Stimulated activated naive CD8-positive, alpha-beta T cell treated with anti-CD3 and anti-CD28 coated beads, Interleukin-15, amount 100 ng/mL, for 72 hours (primary cell): ENCODE data around the gene C1orf87.

Experiments used
- ATAC-seq: fragments of 150-1000 bp; cut with Tn5 transposase; 2 replicates; pipeline ENCODE4 v1.10.0; 2021; ENCODE audit warnings: mild to moderate bottlenecking, moderate library complexity
- DNase-seq, 2 donors: peaks; one replicate each; pipeline ENCODE4 v3.0.0; 2021 to 2022
- H3K27ac Mint-ChIP-seq, 2 donors: one replicate each; pipeline ENCODE4 v1.8.0; 2022; ENCODE audit warnings: mild to moderate bottlenecking in 2 of 2, mixed read lengths in 2 of 2, moderate library complexity in 2 of 2
- H3K27me3 Mint-ChIP-seq: one replicate; pipeline ENCODE4 v1.8.0; 2022; ENCODE audit warnings: mixed read lengths
- H3K4me1 Mint-ChIP-seq: one replicate; pipeline ENCODE4 v1.8.0; 2022; ENCODE audit warnings: mild to moderate bottlenecking, mixed read lengths
- H3K4me3 Mint-ChIP-seq, 2 donors: one replicate each; pipeline ENCODE4 v1.8.0; 2022; ENCODE audit warnings: mild to moderate bottlenecking in 2 of 2, mixed read lengths in 2 of 2, moderate library complexity in 1 of 2
- H3K9me3 Mint-ChIP-seq, 2 donors: one replicate each; pipeline ENCODE4 v1.8.0; 2022; ENCODE audit warnings: mixed read lengths in 2 of 2

The C1orf87 gene, protein sequence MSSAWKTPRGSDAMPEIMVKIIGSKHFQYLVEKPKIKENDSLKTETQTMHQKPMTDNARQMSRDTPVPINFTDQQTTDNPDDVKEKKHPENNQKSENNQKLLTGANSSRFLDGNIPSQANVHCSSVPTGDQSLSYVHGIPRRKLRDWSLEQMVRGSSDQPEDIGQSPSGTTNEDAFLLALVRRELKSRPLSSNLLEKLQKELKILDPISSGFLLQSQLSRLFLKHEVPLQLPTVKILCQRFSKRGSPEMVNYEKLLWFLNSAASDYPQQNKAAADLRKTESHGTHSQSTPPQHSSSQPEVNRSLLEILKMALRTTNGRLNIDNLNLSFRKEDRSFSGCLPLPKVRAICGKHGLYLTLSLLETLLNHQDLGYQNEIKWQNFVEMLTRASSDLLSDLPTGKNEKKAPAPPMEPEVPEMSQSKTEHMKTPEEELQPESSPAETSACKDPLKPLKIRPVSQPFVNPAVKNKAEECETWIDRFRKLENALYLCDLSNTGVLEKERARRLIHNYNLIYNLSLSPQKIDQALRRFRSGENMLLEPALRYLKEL

DNA sequence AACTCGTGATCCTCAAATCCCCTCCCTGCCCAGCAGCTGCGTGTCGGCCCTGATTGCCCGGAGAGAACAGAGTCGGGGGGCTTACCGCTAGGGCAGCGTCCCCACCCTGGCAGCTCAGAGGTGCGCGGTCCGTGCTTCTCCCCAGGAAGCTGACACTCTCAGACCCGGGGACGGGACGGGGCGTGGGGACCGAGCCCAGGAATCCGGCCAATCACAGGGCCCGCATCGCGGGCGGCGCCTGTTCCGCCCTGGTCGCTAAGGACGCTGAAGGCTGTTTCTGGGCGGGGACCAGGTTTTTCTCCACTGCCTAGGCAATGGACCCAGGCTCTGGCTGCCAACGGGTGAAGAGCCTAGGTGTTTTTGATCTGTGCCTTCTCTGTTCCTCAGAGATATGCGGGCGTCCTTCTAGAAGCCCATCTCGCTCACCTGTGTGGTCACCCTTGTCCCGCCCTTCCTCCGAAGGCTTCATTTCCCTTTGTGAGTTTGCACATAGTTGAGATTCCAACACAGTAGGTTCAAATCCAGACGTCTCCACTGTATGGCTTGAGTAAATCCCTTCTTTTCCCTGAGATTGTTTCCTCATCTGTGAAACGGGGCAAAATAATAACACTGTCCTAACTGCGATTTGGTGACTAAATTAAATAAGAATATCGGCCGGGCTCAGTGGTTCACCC is at the start of gene C1orf87:
Gene C1orf87 (minus strand): TSS at position 166 of the 674 bp plus-strand sequence. CDS start 1,127 bp downstream, outside the sequence.
- ATAC-seq = no peak
- no peaks in the 10 kb centered on the region for H3K4me1 Mint-ChIP-seq
- peaks cover 65% of the 10 kb centered on the region for H3K27me3 Mint-ChIP-seq
- H3K4me3 Mint-ChIP-seq = no peak within 1 kb of the TSS
- H3K27ac Mint-ChIP-seq = no peak within 1 kb of the TSS
- H3K9me3 Mint-ChIP-seq = no peaks in the 10 kb centered on the region
- no peak for DNase-seq

DNA sequence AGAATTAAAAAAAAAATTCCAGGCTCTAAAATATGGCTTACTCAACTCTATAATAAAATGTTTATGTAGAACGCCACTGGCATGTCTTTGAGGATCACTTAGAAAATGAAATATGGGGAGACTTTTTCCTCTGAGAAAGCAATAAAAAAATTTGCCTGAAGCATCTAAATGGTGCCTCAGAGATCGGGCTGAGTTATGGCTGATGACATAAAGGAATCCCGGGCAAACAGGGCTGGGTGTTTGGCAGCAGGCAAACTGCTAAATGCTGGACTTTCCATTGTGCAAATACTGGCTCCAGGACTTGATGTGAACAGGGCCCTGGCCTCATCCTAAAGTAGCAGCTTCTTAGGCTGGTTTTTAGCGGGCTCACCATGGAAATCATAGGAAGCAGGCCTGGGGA is 44.5 kb upstream of the C1orf87 start:
- no peak for DNase-seq
- H3K27me3 Mint-ChIP-seq = no peaks in the 10 kb centered on the region
- H3K27ac Mint-ChIP-seq = no peak overlapping the region
- H3K9me3 Mint-ChIP-seq = no peaks in the 10 kb centered on the region
- H3K4me1 Mint-ChIP-seq = no peaks in the 10 kb centered on the region
- no peak overlapping the region for H3K4me3 Mint-ChIP-seq
- no peak for ATAC-seq

DNA sequence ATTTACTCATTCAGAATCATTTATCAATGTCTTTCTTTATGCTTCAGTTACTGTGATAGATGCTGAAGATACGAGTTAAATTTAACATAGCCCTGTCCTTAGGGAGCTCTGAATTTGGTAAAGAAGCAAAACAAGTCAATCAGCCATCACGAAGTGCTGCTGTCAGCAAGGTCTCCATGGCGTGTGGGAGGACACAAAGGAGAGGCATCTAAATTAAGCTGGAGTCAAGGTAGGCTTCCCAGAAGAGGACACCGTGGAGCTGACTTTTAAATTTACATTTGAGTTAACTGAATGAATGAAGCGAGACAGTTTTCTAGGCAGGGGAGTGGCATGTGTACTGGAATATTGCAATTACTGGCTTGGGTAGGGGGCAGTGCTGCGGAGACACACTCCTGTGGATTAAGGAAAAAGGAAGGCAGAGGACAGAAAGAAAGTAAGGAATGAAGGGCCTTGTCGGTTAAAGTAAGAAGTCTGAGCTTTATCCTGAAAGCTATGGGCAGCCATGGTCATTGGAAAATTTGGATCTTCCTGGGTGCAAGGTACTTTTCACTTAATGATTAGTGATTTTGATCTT is 41.3 kb upstream of the C1orf87 start:
- DNase-seq = no peak
- ATAC-seq = no peak

DNA sequence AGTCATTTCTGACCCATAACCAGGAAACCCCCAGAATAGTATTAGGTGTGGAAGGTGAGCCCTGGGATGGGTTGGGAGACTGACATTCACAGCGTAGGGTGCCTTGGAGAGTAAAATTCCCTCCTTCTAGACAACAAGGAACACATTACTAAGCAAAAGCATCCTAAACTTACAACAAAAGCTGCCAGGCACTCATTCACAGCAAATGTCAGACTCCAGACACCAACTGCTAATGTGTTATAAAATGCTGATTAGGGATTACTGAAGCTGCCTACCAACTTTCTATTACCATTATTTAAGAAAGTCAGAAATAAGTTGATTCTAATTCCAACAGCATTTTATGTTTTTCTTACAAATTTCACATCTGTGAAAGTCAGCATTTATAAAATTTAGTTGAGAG is 40.0 kb upstream of the C1orf87 start:
- no peaks in the 10 kb centered on the region for H3K27me3 Mint-ChIP-seq
- H3K27ac Mint-ChIP-seq = no peak overlapping the region
- DNase-seq (no peak), ATAC-seq (no peak)
- no peaks in the 10 kb centered on the region for H3K9me3 Mint-ChIP-seq
- no peak overlapping the region for H3K4me3 Mint-ChIP-seq
- no peaks in the 10 kb centered on the region for H3K4me1 Mint-ChIP-seq

More for the DNA sequence above, 41.3 kb upstream of the C1orf87 start:
- Mint-ChIP-seq H3K27ac (no peak overlapping the region), H3K4me1 (no peaks in the 10 kb centered on the region), H3K27me3 (no peaks in the 10 kb centered on the region), H3K9me3 (no peaks in the 10 kb centered on the region), H3K4me3 (no peak overlapping the region)

DNA sequence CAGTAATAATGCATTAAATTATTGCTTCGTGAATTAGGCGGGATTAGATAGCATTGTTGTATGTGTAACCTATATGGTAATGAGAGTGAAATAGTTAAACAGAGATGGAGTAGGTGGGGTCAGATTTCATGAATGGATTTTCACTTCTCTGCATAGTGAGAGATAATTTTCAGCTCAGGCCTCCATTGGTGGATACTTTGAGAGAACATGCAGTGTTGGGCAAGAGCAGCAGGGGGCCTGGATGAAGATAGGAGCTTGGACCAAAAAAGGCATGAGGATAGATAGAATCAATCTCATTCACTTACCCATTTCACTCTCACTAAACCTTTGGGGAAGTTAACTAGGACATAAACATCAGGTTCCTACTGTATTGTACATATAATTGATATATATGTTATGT is 39.5 kb upstream of the C1orf87 start:
- DNase-seq (no peak), ATAC-seq (no peak)
- Mint-ChIP-seq H3K4me3 (no peak overlapping the region), H3K4me1 (no peaks in the 10 kb centered on the region), H3K9me3 (no peaks in the 10 kb centered on the region), H3K27me3 (no peaks in the 10 kb centered on the region), H3K27ac (no peak overlapping the region)

DNA sequence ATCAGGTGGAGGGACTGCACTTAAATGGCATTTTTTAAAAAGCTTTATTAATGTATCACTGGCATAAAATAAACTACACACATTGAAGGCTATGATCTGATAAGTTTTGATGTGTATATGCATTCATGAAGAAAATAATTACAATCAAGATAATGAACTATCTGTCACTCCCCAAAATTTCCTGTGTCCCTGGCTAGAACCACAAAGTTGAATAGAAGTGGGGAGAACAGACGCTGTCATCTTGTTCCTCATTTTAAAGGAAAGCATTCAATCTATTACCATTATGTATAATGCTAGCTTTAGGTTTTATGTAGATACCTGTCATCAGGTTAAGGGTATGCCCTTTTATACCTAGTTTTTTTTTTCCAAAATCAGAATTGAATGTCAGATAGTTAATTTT is 38.1 kb upstream of the C1orf87 start:
- no peaks in the 10 kb centered on the region for H3K27me3 Mint-ChIP-seq
- no peak for DNase-seq
- no peak overlapping the region for H3K4me3 Mint-ChIP-seq
- no peak for ATAC-seq
- no peak overlapping the region for H3K27ac Mint-ChIP-seq
- no peaks in the 10 kb centered on the region for H3K9me3 Mint-ChIP-seq
- no peaks in the 10 kb centered on the region for H3K4me1 Mint-ChIP-seq

DNA sequence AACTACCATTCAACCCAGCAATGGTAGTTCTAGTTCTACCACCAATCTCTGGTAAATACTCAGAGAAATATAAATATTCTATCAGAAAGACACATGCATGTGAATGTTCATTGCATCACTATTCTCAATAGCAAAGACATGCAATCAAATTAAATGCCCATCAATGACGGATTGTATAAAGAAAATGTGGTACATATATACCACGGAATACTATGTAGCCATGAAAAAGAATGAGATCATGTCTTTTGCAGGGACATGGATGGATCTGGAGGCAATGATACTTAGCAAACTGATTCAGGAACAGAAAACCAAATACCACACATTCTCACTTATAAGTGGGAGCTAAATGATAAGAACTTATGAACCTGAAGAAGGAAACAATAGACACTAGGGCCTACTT is 37.5 kb upstream of the C1orf87 start:
- H3K4me1 Mint-ChIP-seq = no peaks in the 10 kb centered on the region
- H3K27ac Mint-ChIP-seq = no peak overlapping the region
- no peaks in the 10 kb centered on the region for H3K9me3 Mint-ChIP-seq
- ATAC-seq = no peak
- no peaks in the 10 kb centered on the region for H3K27me3 Mint-ChIP-seq
- no peak overlapping the region for H3K4me3 Mint-ChIP-seq
- no peak for DNase-seq

DNA sequence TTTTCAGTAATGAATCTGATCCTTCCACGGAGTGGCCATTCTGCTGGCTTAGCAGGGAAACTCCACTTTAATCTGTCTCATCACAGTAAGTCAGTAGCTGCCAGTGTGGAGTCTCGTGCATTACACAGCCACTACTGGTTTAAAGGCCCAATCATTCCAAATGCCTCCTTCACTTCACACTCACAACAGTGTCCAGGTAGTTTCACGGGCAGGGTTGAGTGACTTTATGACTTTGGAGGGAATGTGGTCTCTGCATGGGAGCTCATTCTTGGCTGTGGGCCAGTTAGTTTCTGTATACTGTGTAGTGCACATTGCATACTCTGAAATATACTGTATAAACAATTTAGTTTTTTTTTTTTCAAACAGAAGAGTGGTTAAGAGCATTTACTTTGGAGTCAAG is 34.6 kb upstream of the C1orf87 start:
- Mint-ChIP-seq H3K9me3 (no peaks in the 10 kb centered on the region), H3K27ac (no peak overlapping the region), H3K4me1 (no peaks in the 10 kb centered on the region), H3K27me3 (no peaks in the 10 kb centered on the region), H3K4me3 (no peak overlapping the region)
- DNase-seq (no peak), ATAC-seq (no peak)

DNA sequence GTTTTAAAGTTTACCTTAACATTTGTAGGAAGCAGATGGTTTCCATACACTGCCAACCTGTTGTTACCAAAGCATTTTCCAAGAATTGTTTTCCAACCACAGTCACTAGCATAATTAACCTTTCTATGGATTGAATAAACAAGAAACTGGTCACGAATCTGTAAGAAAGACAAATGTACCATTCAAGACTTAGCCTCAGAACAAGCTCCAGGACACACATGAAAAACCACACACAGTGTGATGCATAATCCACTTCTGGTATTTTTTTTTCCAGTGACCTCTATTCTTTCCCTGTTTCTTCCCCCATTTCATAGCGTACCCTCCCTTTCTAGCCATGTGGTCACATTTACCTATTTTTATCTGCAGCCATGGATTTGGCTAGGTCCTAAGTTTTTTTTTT is 29.6 kb upstream of the C1orf87 start:
- DNase-seq (no peak), ATAC-seq (no peak)
- Mint-ChIP-seq H3K4me1 (no peaks in the 10 kb centered on the region), H3K27me3 (no peaks in the 10 kb centered on the region), H3K9me3 (no peaks in the 10 kb centered on the region), H3K4me3 (no peak overlapping the region), H3K27ac (no peak overlapping the region)

DNA sequence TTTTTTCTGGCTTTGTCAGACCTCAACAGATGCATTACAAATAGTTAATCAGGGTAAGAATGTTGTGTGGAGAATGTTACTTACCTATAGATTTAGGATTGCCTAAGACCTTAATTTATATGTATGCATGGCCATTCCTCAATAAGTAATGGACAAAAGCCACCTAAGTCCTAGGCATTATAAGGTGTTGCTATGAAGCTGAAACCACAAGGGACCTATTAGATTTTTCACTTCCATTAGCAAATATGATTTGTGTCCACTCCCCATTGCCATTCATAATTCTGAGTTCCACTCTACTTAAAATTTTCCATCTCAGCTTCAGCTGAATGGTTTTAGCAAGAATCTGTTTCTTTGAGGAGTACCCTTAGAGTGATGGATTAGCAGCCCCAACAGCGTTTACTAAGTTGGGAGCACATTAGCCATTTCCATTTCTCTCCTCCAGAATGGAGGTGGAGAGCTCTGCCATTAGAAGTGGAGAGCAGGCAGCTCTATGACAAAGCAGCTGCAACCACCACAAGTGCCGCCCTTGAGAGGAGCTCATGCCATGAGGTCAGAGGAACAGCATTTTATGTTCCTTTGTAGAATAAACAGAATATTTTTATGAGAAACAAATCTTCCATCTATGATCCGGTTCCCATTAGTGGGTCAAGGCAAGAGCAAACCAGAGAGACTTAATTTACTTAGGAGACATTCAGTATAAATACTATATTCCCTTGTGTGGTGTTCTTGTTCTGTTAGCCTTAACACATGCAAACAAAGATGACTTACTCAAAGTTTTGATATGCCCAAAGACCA is 28.9 kb upstream of the C1orf87 start:
- Mint-ChIP-seq H3K27me3 (no peaks in the 10 kb centered on the region), H3K27ac (no peak overlapping the region), H3K4me1 (no peaks in the 10 kb centered on the region), H3K9me3 (no peaks in the 10 kb centered on the region), H3K4me3 (no peak overlapping the region)
- ATAC-seq (no peak), DNase-seq (no peak)

DNA sequence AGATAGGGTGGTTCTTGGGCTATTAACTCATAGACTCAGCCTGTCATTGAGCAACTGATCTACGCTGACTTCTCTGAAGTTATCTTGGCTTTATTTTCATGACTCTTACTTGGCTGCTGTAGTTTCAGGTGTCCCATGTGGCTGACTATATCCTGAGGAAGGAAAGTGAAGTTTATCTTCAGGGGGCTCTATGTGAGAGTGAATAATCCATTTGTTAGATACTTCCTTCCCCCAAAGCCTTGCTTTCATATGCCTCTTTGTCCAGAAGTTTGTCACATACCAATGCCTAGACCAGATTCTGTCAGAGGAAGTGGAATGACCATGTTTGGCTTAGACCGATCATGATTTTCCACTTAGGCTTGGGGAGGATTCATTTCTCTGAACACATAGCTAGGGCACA is 27.9 kb upstream of the C1orf87 start:
- Mint-ChIP-seq H3K27ac (no peak overlapping the region), H3K9me3 (no peaks in the 10 kb centered on the region), H3K4me1 (no peaks in the 10 kb centered on the region), H3K4me3 (no peak overlapping the region), H3K27me3 (no peaks in the 10 kb centered on the region)
- ATAC-seq (no peak), DNase-seq (no peak)

DNA sequence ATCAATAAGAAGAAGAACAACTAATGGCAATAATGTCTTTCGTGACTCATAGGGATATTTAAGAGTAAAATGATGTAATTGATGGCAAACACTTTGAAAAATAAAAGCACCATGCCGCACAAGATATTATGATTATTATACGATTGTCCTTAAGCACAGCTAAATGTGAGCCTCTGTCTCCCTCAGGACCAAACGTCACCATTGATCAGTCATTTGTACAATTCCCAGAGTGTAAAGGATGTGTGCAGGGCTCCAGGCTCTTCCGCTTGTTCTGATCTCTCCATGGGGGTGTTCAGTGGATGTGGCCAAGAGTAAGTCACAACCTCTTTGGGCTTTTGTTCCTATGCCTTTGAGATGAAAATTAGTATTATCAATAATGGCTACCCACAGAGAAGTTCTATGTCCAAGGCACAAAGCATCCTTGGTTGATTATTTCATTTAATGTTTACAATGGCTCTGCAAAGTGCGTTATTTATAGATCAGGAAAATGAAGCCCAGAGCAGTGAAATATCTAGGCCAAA is 17.7 kb upstream of the C1orf87 start:
- no peaks in the 10 kb centered on the region for H3K9me3 Mint-ChIP-seq
- DNase-seq (no peak), ATAC-seq (no peak)
- H3K4me3 Mint-ChIP-seq = no peak overlapping the region
- H3K4me1 Mint-ChIP-seq = no peaks in the 10 kb centered on the region
- H3K27me3 Mint-ChIP-seq = no peaks in the 10 kb centered on the region
- H3K27ac Mint-ChIP-seq = no peak overlapping the region

DNA sequence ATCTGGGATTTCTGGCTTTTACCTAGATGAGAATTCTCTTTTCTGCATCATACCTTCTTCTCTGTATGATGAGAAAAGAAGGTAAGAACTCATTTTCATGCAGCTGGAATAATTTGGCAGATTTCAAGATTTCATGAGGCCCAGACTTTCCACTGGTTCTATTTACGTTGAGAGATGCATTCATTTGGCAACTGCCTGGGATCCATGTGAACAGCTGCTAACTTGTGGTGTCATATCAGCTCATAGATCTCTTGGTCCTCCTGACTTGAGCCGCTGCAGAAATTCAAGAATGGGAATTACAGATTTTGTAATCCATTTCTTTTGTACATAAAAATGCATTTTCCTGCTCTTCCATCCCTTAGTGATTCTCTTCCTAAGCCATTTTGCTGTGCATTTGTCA is 17.1 kb upstream of the C1orf87 start:
- DNase-seq = no peak
- Mint-ChIP-seq H3K27me3 (no peaks in the 10 kb centered on the region), H3K4me3 (no peak overlapping the region), H3K27ac (no peak overlapping the region), H3K9me3 (no peaks in the 10 kb centered on the region), H3K4me1 (no peaks in the 10 kb centered on the region)
- no peak for ATAC-seq

DNA sequence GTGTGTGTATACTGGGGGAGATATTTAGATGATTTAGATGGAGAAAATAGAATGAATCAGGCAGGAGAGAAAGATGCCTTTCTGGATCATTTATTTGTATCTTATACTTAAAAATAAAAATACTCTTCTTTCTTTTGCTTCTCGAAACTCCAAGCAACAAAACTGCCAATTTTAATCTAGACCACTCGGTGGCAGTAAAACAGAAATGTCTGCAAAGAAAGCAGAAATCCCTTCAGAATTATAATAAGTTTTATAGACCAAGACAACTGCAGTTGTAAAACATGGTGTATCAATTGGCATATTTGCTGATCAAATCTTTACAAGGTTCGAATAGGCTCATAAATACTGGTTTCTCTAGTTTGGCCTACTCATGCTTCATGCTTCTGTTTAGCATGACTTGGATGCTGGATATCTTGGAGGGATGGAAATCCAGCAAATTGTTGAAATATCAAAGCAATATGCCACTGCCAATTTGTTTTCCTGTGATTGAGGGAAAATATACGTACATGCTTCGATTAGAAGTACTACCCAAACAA is 15.1 kb upstream of the C1orf87 start:
- no peak for DNase-seq
- Mint-ChIP-seq H3K9me3 (no peaks in the 10 kb centered on the region), H3K27ac (no peak overlapping the region), H3K4me3 (no peak overlapping the region), H3K4me1 (no peaks in the 10 kb centered on the region), H3K27me3 (no peaks in the 10 kb centered on the region)
- ATAC-seq = no peak

DNA sequence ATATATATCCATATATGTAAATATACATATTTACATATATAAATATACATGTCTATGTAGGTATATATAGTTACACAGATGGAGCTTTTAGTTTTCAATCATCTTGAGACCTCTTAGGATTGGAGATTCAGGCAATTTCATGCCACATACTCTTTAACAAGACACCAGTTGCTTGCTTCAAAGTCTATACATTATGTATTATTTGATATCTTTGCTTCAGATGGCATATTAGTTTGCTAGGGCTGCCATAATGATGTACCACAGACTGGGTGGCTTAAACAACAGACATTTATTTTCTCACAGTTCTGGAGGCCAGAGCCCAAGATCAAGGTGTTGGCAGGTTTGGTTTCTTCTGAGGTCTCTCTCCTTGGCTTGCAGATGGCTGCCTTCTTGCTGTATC is 14.1 kb upstream of the C1orf87 start:
- ATAC-seq = no peak
- Mint-ChIP-seq H3K27ac (no peak overlapping the region), H3K27me3 (no peaks in the 10 kb centered on the region), H3K4me1 (no peaks in the 10 kb centered on the region), H3K9me3 (no peaks in the 10 kb centered on the region), H3K4me3 (no peak overlapping the region)
- DNase-seq = no peak
